ENCODE data around the gene ASIC1.

The ASIC1 gene

GRCh38 chr12:50110762-50111351 is 53.5 kb downstream of the ASIC1 start:
- DNase-seq: no peak

- DNase-seq: no peak
Observed at GRCh38 chr12:50111395-50111692, 53.9 kb downstream of the ASIC1 start.

- DNase-seq: peak; percentile 99
Observed at GRCh38 chr12:50111693-50112455, 54.5 kb downstream of the ASIC1 start, which contains the start of gene COX14. COX14 (plus strand) TSS chr12:50112236; CDS start chr12:50120044, 7,808 bp downstream.

- DNase-seq: no peak
Observed at GRCh38 chr12:50112456-50113218, 55.2 kb downstream of the ASIC1 start.

GRCh38 chr12:50117057-50117622 is 59.7 kb downstream of the ASIC1 start:
- DNase-seq: no peak

GRCh38 chr12:50119387-50119786 is 62.0 kb downstream of the ASIC1 start:
- no peak for DNase-seq

GRCh38 chr12:50120521-50120920 is 63.1 kb downstream of the ASIC1 start:
- no peak for DNase-seq

GRCh38 chr12:50120953-50121352 is 63.6 kb downstream of the ASIC1 start:
- no peak for DNase-seq

GRCh38 chr12:50121641-50122040 is 64.2 kb downstream of the ASIC1 start:
- DNase-seq: no peak

- DNase-seq: no peak
Observed at GRCh38 chr12:50123203-50123602, 65.8 kb downstream of the ASIC1 start.

GRCh38 chr12:50127546-50127945 is 70.2 kb downstream of the ASIC1 start:
- DNase-seq: no peak

GRCh38 chr12:50129290-50129689 is 71.9 kb downstream of the ASIC1 start:
- DNase-seq: no peak

- DNase-seq: no peak
Observed at GRCh38 chr12:50132505-50133135, 75.2 kb downstream of the ASIC1 start.
